NCI-H2171 treated with DMSO at 0.1 percent for 48 hours (cell line): ENCODE measurements around the gene ADAMTS6.
"Not testable (repeated sequence)": the region's sequence is repeated elsewhere in the genome, so short reads cannot be mapped to it uniquely, and the experiment has no call there.

Source experiments
- DNase-seq: peaks from one replicate; lab custom pipeline; 2025; lab: John Stamatoyannopoulos, UW

Gene ADAMTS6

GRCh38 chr5:65359981-65360380 is 121.7 kb downstream of the ADAMTS6 start:
- peak; percentile 67 for DNase-seq

GRCh38 chr5:65359569-65359968 is 122.2 kb downstream of the ADAMTS6 start:
- no peak for DNase-seq

- no peak for DNase-seq
Measured at GRCh38 chr5:65356274-65356673, 125.4 kb downstream of the ADAMTS6 start.

- DNase-seq = no peak
Measured at GRCh38 chr5:65355301-65355700, 126.4 kb downstream of the ADAMTS6 start.

GRCh38 chr5:65341835-65342234 is 139.9 kb downstream of the ADAMTS6 start:
- DNase-seq = no peak

GRCh38 chr5:65338606-65339151 is 143.0 kb downstream of the ADAMTS6 start:
- DNase-seq = no peak

- peak; percentile 76 for DNase-seq
Measured at GRCh38 chr5:65334077-65334476, 147.6 kb downstream of the ADAMTS6 start.

GRCh38 chr5:65332591-65332990 is 149.1 kb downstream of the ADAMTS6 start:
- no peak for DNase-seq

GRCh38 chr5:65329266-65329665 is 152.5 kb downstream of the ADAMTS6 start:
- no peak for DNase-seq

GRCh38 chr5:65327582-65327981 is 154.1 kb downstream of the ADAMTS6 start:
- no peak for DNase-seq

GRCh38 chr5:65326922-65327321 is 154.8 kb downstream of the ADAMTS6 start:
- DNase-seq = no peak

- DNase-seq = no peak
Measured at GRCh38 chr5:65324226-65324625, 157.5 kb downstream of the ADAMTS6 start.

GRCh38 chr5:65320704-65321103 is 161.0 kb downstream of the ADAMTS6 start:
- not testable (repeated sequence) for DNase-seq

- no peak for DNase-seq
Measured at GRCh38 chr5:65320250-65320649, 161.5 kb downstream of the ADAMTS6 start.

- DNase-seq = no peak
Measured at GRCh38 chr5:65307931-65308330, 173.8 kb downstream of the ADAMTS6 start.

- DNase-seq = no peak
Measured at GRCh38 chr5:65307088-65307487, 174.6 kb downstream of the ADAMTS6 start.

GRCh38 chr5:65305913-65306312 is 175.8 kb downstream of the ADAMTS6 start:
- DNase-seq = no peak

GRCh38 chr5:65299861-65300260 is 181.9 kb downstream of the ADAMTS6 start:
- DNase-seq = no peak

GRCh38 chr5:65296067-65296466 is 185.7 kb downstream of the ADAMTS6 start:
- no peak for DNase-seq

- DNase-seq = no peak
Measured at GRCh38 chr5:65292196-65292595, 189.5 kb downstream of the ADAMTS6 start.

- no peak for DNase-seq
Measured at GRCh38 chr5:65290677-65291076, 191.0 kb downstream of the ADAMTS6 start.

GRCh38 chr5:65288657-65289056 is 193.1 kb downstream of the ADAMTS6 start:
- no peak for DNase-seq

- no peak for DNase-seq
Measured at GRCh38 chr5:65279603-65280002, 202.1 kb downstream of the ADAMTS6 start.

- no peak for DNase-seq
Measured at GRCh38 chr5:65276178-65276890, 205.4 kb downstream of the ADAMTS6 start.
